Tibial nerve (tissue), 4 donors: Measurements from ENCODE around the gene MAPK8IP3. TPM values are rescaled to one million over a fixed set of nuclear protein-coding genes. Genes with fewer than 3 reads are reported as not detected.

Source experiments
- DNase-seq, 2 donors: peaks; one replicate each; pipeline ENCODE4 v3.0.0-alpha.2; 2019; ENCODE audit warnings: low spot score in 2 of 2
- H3K27ac ChIP-seq, 4 donors: fragments of 200-600 bp; sonication (generic) in 3 of 4; one replicate each; pipeline ENCODE4 v1.5.1; 2017 to 2019; ENCODE audit warnings: mild to moderate bottlenecking in 1 of 4
- H3K27me3 ChIP-seq, 2 donors: fragments of 200-600 bp; sonication (generic) in 1 of 2; one replicate each; pipeline versions ENCODE4 v1.5.1 to v1.6.0; 2017 to 2019
- H3K36me3 ChIP-seq, 3 donors: fragments of 200-600 bp; sonication (generic); one replicate each; pipeline ENCODE4 v1.5.1; 2018 to 2019
- H3K4me1 ChIP-seq, 4 donors: fragments of 200-600 bp; sonication (generic) in 3 of 4; one replicate each; pipeline ENCODE4 v1.5.1; 2017 to 2019
- H3K4me3 ChIP-seq, 4 donors: fragments of 200-600 bp; sonication (generic) in 3 of 4; one replicate each; pipeline ENCODE4 v1.5.1; 2017 to 2019; ENCODE audit warnings: mild to moderate bottlenecking in 1 of 4, moderate library complexity in 1 of 4
- H3K9me3 ChIP-seq, 4 donors: fragments of 200-600 bp; sonication (generic) in 3 of 4; one replicate each; pipeline ENCODE4 v1.5.1; 2017 to 2019
- EP300 ChIP-seq, 2 donors: sonication (generic); formaldehyde crosslinking; IDR thresholded peaks; one replicate each; pipeline ENCODE4 v1.6.1; 2017; ENCODE audit warnings: antibody characterized with exemption in 2 of 2, mild to moderate bottlenecking in 1 of 2
- POLR2A ChIP-seq, 2 donors: fragments of 450-650 bp; IDR thresholded peaks; one replicate each; pipeline ENCODE4 v1.6.1; 2017; ENCODE audit warnings: antibody characterized with exemption in 2 of 2, mild to moderate bottlenecking in 2 of 2, moderate library complexity in 2 of 2
- WGBS, 2 donors: methylation state at CpG; one replicate each; pipeline ENCODE4 v1.1.5; 2018; 5-methylcytosine and 5-hydroxymethylcytosine counted together
- total RNA-seq, 4 donors: library from RNA; depleted of rRNA; stranded (reverse); fragments of >200 nt; gene quantifications; one replicate each; pipeline ENCODE4 v1.1.0, GENCODE V29; 2016
- TF ChIP-seq, protein P1 (sequence below), 5 experiments: fragments of 200-600 bp in 3 of 5; fragments of 450-650 bp in 2 of 5; sonication (generic) in 3 of 5; IDR thresholded peaks; one replicate each; pipeline ENCODE4 v1.5.1; 2016 to 2019; ENCODE audit warnings: antibody characterized with exemption in 5 of 5, mild to moderate bottlenecking in 3 of 5, moderate library complexity in 2 of 5

The MAPK8IP3 gene
- total RNA-seq, 4 donors from 2014 or later = 92.6 to 188 (median 99.5) TPM

DNA sequence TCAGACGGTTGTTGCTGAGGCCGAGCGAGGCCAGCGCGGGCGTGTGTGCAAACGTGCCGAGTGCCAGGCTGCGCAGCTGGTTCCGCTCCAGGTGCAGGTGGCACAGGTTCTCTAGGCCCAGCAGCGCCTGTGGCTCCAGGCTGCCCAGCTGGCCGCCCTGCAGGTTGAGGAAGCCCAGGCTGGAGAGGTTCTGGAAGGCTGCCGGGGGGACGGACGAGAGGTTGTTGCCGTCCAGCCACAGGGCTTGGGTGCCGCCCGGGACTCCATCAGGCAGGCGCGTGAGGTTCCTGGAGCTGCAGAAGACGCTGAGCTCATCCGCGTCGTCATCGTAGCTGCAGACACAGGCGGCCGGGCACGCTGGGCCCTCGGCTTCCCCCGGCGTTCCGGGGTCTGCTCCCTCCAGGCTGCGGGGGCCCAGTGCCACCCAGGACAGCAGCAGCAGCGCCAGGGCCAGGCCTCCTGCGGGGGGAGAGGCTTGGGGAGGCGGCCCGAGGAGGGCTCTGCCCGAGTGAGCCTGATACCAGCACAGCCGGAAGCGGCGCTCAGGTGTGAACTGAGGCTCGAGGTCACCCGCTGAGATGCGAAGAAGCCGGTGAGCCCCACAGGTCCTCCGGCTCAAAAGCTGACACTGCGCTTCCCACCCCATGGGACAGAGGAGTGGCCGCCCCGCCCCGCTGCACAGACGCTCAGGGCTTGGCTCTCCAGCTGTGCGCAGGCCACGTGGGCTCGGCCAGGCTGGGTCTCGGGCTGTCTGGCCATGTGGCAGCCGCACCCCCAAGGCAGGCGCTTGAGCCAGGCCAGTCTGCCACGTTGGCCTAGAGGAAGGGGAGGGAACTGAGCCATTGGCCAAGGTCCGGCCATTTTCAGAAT lies 86.2 kb downstream of the MAPK8IP3 start:
- no peak overlapping the region for H3K4me3 ChIP-seq
- peaks cover 0 to 68% (median 6%) of the 10 kb centered on the region in 3 donors for H3K36me3 ChIP-seq
- no peak overlapping the region for H3K27ac ChIP-seq
- H3K4me1 ChIP-seq = peaks cover 0 to 21% (median 0%) of the 10 kb centered on the region in 4 donors
- TF ChIP-seq EP300 (IDR thresholded peaks at IDR 0.05) = no peak
- TF ChIP-seq POLR2A (IDR thresholded peaks at IDR 0.05) = no peak
- TF ChIP-seq, protein P1, sequence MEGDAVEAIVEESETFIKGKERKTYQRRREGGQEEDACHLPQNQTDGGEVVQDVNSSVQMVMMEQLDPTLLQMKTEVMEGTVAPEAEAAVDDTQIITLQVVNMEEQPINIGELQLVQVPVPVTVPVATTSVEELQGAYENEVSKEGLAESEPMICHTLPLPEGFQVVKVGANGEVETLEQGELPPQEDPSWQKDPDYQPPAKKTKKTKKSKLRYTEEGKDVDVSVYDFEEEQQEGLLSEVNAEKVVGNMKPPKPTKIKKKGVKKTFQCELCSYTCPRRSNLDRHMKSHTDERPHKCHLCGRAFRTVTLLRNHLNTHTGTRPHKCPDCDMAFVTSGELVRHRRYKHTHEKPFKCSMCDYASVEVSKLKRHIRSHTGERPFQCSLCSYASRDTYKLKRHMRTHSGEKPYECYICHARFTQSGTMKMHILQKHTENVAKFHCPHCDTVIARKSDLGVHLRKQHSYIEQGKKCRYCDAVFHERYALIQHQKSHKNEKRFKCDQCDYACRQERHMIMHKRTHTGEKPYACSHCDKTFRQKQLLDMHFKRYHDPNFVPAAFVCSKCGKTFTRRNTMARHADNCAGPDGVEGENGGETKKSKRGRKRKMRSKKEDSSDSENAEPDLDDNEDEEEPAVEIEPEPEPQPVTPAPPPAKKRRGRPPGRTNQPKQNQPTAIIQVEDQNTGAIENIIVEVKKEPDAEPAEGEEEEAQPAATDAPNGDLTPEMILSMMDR (IDR thresholded peaks at IDR 0.05) = no peak
- DNase-seq = no peak
- WGBS, 2 donors = 87% methylated on average over 41 to 48 of the region's 59 CpGs
- peaks cover 0 to 1% (median 0%) of the 10 kb centered on the region in 4 donors for H3K9me3 ChIP-seq
- no peaks in the 10 kb centered on the region for H3K27me3 ChIP-seq

DNA sequence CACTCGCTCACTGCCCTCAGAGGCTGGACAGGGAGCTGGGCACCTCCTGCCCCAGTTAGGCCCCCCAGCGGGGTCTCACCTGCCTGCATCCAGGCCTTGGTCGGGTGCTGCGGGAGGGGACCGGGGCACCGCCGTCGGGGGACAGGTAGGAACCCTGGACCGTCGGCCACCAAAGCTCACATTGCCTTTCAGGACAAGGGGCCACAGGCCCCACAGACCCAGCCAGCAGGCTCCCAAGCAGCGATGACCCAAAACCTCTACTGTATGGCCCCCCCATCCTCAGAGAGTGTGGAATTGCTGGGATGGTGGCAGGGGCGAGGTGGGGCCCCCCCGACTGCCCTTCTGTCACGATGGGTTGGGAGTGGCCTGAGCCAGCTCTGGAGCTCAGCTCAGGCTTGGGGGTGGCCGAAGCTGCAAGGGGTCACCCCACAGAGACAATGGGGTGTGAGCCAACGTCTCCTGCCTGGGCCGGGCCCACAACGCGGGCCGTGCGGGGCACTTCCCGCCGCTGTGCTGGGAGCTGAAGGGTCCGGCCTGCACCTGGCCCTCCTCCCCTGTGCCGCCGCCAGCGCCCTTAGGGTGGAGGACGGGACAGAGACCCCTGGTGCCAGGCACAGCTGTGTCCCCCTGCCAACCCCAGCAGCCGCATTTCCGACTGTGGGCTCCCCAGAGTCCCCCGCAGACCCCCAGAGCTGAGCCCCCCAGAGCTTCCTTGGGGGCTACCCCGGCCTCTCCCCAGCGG lies 87.0 kb downstream of the MAPK8IP3 start:
- H3K4me3 ChIP-seq = no peak overlapping the region
- TF ChIP-seq, protein P1 (IDR thresholded peaks at IDR 0.05) = no peak
- TF ChIP-seq POLR2A (IDR thresholded peaks at IDR 0.05) (no peak), EP300 (IDR thresholded peaks at IDR 0.05) (no peak)
- no peaks in the 10 kb centered on the region for H3K27me3 ChIP-seq
- DNase-seq = no peak
- H3K4me1 ChIP-seq = peaks cover 0 to 16% (median 0%) of the 10 kb centered on the region in 4 donors
- peaks cover 0 to 60% (median 6%) of the 10 kb centered on the region in 3 donors for H3K36me3 ChIP-seq
- H3K27ac ChIP-seq = no peak overlapping the region
- peaks cover 0 to 10% (median 0%) of the 10 kb centered on the region in 4 donors for H3K9me3 ChIP-seq
- WGBS, 2 donors = 78 to 85% methylated on average over 24 to 27 of the region's 33 CpGs

DNA sequence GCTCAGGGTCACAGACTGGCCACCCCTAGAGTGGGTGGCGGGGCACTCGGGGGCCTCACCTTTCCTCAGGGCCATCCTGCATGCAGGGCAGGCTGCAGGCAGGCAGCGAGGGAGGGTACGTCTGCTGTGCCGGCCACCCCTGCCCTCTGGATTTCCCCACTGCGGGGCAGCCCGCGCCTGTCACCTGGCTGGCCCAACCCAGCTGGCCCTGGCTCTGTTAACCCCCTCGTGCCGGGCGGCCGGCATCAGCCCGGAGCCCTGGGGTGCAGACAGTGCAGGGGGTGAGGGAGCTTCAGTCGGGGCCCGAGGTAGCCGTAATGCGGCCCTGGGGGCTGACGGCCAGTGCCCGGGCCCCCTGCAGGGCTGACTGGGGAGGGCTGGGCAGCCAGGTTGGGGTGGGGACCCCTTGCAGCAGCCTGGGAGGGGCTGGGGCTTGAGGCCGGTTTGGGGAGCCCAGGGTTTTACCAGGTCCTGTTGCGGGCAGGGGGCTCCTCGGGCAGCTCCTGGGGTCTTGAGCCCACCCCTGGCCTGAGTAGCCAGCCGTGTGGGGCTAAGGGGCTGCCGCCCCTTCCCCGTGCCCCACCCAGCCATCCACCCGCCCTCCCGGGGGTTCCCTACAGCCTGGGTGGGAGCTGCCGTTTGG lies 87.7 kb downstream of the MAPK8IP3 start, which contains the start of gene IGFALS:
Gene IGFALS, minus strand, starts transcription at position 128 of the 643 bp plus-strand sequence. Its CDS starts 53 bp downstream, at position 75.
- H3K4me3 ChIP-seq = no peak within 1 kb of the TSS
- DNase-seq = no peak
- H3K9me3 ChIP-seq = peaks cover 0 to 15% (median 0%) of the 10 kb centered on the region in 4 donors
- no peaks in the 10 kb centered on the region for H3K27me3 ChIP-seq
- H3K27ac ChIP-seq = no peak within 1 kb of the TSS
- 49 to 51% methylated on average over 16 to 22 of the region's 28 CpGs for WGBS, 2 donors
- H3K36me3 ChIP-seq = peaks cover 0 to 57% (median 6%) of the 10 kb centered on the region in 3 donors
- TF ChIP-seq POLR2A (IDR thresholded peaks at IDR 0.05) = no peak
- TF ChIP-seq EP300 (IDR thresholded peaks at IDR 0.05) = no peak
- TF ChIP-seq, protein P1 (IDR thresholded peaks at IDR 0.05) = no peak
- H3K4me1 ChIP-seq = peaks cover 0 to 9% (median 0%) of the 10 kb centered on the region in 4 donors

DNA sequence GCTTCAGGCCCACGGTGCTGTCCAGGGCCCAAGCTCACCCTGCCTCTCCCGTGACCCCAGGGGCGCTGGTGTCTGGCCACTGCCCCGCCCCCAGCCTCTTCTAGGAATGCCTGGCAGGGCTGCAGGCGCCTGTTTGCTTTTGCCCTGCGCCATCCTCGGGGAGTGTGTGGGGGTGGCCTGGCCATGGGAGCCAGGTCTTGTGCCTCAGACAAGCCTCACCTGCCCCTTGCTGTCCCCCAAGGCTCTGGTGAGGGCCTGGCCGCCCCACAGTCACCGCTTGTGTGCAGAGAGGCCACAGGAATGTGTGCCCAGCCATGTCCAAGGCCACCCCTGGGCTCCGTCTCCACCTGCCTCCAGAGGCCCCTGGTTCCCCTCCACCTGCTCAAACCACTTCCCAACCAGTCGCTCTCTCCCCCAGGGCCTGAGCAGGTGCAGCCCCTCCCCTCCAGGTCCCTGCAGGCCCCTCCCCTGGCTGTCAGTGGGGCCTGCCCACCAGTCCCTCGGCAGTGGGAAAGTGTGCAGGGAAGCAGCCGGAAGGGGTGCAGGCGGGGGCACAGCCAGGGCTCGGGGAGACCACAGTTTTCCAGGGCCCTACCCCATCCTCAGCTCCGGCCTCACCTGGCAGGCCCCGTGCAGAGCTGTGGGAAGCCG lies 88.4 kb downstream of the MAPK8IP3 start:
- TF ChIP-seq POLR2A (IDR thresholded peaks at IDR 0.05) = no peak
- no peak for TF ChIP-seq EP300 (IDR thresholded peaks at IDR 0.05)
- TF ChIP-seq, protein P1 (IDR thresholded peaks at IDR 0.05) = no peak
- 60 to 62% methylated on average over 9 to 16 of the region's 18 CpGs for WGBS, 2 donors

More for the DNA sequence above, 88.4 kb downstream of the MAPK8IP3 start:
- DNase-seq = no peak
- H3K9me3 ChIP-seq = peaks cover 0 to 15% (median 0%) of the 10 kb centered on the region in 4 donors
- peaks cover 0 to 51% (median 4%) of the 10 kb centered on the region in 3 donors for H3K36me3 ChIP-seq
- H3K4me3 ChIP-seq = no peak overlapping the region
- peaks cover 0 to 8% (median 0%) of the 10 kb centered on the region in 4 donors for H3K4me1 ChIP-seq
- no peak overlapping the region for H3K27ac ChIP-seq
- no peaks in the 10 kb centered on the region for H3K27me3 ChIP-seq
